IMR-90 (cell line): ENCODE data around the gene COL4A2. TPM values are rescaled to one million over a fixed set of nuclear protein-coding genes. Genes with fewer than 3 reads are reported as not detected.

Source experiments
- ATAC-seq: fragments of 200-7000 bp; cut with Tn5 transposase; 2 replicates; pipeline ENCODE4 v1.9.1; 2020; ENCODE audit warnings: low read depth, mild to moderate bottlenecking, moderate library complexity
- BruUV-seq: library from RNA; stranded (reverse); fragments of 400-500 nt; replicated peaks from 2 replicates; lab custom pipeline; 2021; lab: Mats Ljungman, UMichigan
- CTCF ChIA-PET: fragments of 300-600 bp; formaldehyde crosslinking; extraction: SDS; loops from one replicate; lab custom pipeline; 2021; ENCODE audit warnings: antibody characterized with exemption; lab: Yijun Ruan, JAX
- POLR2A ChIA-PET: fragments of 300-600 bp; sonication (Branson Sonifier 250); formaldehyde crosslinking; loops from one replicate; lab custom pipeline; 2022; ENCODE audit warnings: antibody characterized with exemption; ENCODE audit not compliant: unreplicated experiment; lab: Charles Lee
- DNase-seq: peaks from one replicate; pipeline ENCODE4 v3.0.0; 2013
- H2AFZ ChIP-seq: replicated peaks from 2 replicates; pipeline ENCODE3; 2013; ENCODE audit warnings: low read length, mild to moderate bottlenecking; ENCODE audit not compliant: poor library complexity
- H2AK5ac ChIP-seq: 2 replicates; pipeline ENCODE4 v1.6.1; 2013; ENCODE audit warnings: low read depth, low read length, inconsistent platforms
- H2AK9ac ChIP-seq: replicated peaks from 2 replicates; pipeline ENCODE3; 2013; ENCODE audit warnings: mild to moderate bottlenecking, low read depth, low read length, moderate library complexity; ENCODE audit not compliant: poor library complexity
- H2BK120ac ChIP-seq: 2 replicates; pipeline ENCODE4 v1.6.1; 2013; ENCODE audit warnings: low read depth, low read length, inconsistent platforms
- H2BK15ac ChIP-seq: 3 replicates; pipeline ENCODE4 v1.6.1; 2013; ENCODE audit warnings: low read depth, low read length, inconsistent platforms
- H2BK20ac ChIP-seq: 2 replicates; pipeline ENCODE4 v1.6.1; 2013; ENCODE audit warnings: low read depth, mild to moderate bottlenecking, inconsistent platforms, low read length, moderate library complexity
- H2BK5ac ChIP-seq: 2 replicates; pipeline ENCODE4 v1.6.1; 2013; ENCODE audit warnings: mild to moderate bottlenecking, low read depth, low read length, inconsistent platforms; ENCODE audit not compliant: poor library complexity, severe bottlenecking
- H3K14ac ChIP-seq: replicated peaks from 2 replicates; pipeline ENCODE4 v1.6.1; 2013; ENCODE audit warnings: low read depth, low read length, inconsistent platforms
- H3K18ac ChIP-seq: 2 replicates; pipeline ENCODE4 v1.6.1; 2013; ENCODE audit warnings: low read depth, low read length, control low read depth
- H3K23ac ChIP-seq: 2 replicates; pipeline ENCODE4 v1.6.1; 2013; ENCODE audit warnings: low read depth, low read length, inconsistent platforms
- H3K27ac ChIP-seq: 2 replicates; pipeline ENCODE4 v1.5.1; 2013; ENCODE audit warnings: mild to moderate bottlenecking, control low read depth, low read length; ENCODE audit not compliant: insufficient read depth
- H3K27me3 ChIP-seq: 2 replicates; pipeline ENCODE4 v1.6.1; 2013; ENCODE audit warnings: low read length; ENCODE audit not compliant: control insufficient read depth, insufficient read depth
- H3K36me3 ChIP-seq: 2 replicates; pipeline ENCODE4 v1.6.1; 2013; ENCODE audit warnings: low read length, mixed read lengths; ENCODE audit not compliant: control insufficient read depth, insufficient read depth
- H3K4ac ChIP-seq: 2 replicates; pipeline ENCODE4 v1.6.1; 2013; ENCODE audit warnings: low read depth, low read length, inconsistent platforms
- H3K4me1 ChIP-seq: 2 replicates; pipeline ENCODE4 v1.6.1; 2013; ENCODE audit warnings: low read length, mixed read lengths; ENCODE audit not compliant: control insufficient read depth, insufficient read depth
- H3K4me2 ChIP-seq: 2 replicates; pipeline ENCODE4 v1.6.1; 2013; ENCODE audit warnings: low read depth, mild to moderate bottlenecking, control low read depth, low read length, moderate library complexity
- H3K4me3 ChIP-seq: 2 replicates; pipeline ENCODE4 v1.5.1; 2013; ENCODE audit warnings: low read depth, mild to moderate bottlenecking, control low read depth, low read length, moderate library complexity; ENCODE audit not compliant: insufficient read depth
- H3K56ac ChIP-seq: 2 replicates; pipeline ENCODE4 v1.6.1; 2013; ENCODE audit warnings: low read length, inconsistent platforms; ENCODE audit not compliant: insufficient read depth; ENCODE audit errors: extremely low read depth
- H3K79me1 ChIP-seq, 2 experiments: 2 replicates each; pipeline ENCODE4 v1.6.1; 2013; ENCODE audit warnings: low read length in 2 of 2, inconsistent platforms in 1 of 2, low read depth in 1 of 2
- H3K9ac ChIP-seq: 2 replicates; pipeline ENCODE4 v1.6.1; 2013; ENCODE audit warnings: low read depth, low read length, control low read depth
- H3K9me1 ChIP-seq: 2 replicates; pipeline ENCODE4 v1.6.1; 2013; ENCODE audit warnings: low read length, inconsistent platforms; ENCODE audit not compliant: insufficient read depth
- H3K9me3 ChIP-seq: 2 replicates; pipeline ENCODE4 v1.6.1; 2013; ENCODE audit warnings: low read length; ENCODE audit not compliant: control insufficient read depth, insufficient read depth
- H4K20me1 ChIP-seq: 2 replicates; pipeline ENCODE4 v1.6.1; 2013; ENCODE audit warnings: low read length, inconsistent platforms; ENCODE audit not compliant: insufficient read depth
- H4K5ac ChIP-seq: 2 replicates; pipeline ENCODE4 v1.6.1; 2013; ENCODE audit warnings: mild to moderate bottlenecking, low read depth, low read length, control low read depth
- H4K8ac ChIP-seq, 2 experiments: 2 replicates each; pipeline ENCODE4 v1.6.1; 2013; ENCODE audit warnings: low read depth in 2 of 2, low read length in 2 of 2, control low read depth in 1 of 2, inconsistent platforms in 1 of 2
- H4K91ac ChIP-seq: 2 replicates; pipeline ENCODE4 v1.6.1; 2013; ENCODE audit warnings: low read depth, low read length, inconsistent platforms; ENCODE audit not compliant: insufficient read depth
- BHLHE40 ChIP-seq: fragments of 150-350 bp; IDR thresholded peaks from 2 replicates; pipeline ENCODE4 v1.6.1; 2016; ENCODE audit warnings: mild to moderate bottlenecking, low read depth, low read length
- CEBPB ChIP-seq: IDR thresholded peaks from 2 replicates; pipeline ENCODE4 v1.6.1; 2012; ENCODE audit warnings: low read depth, low read length, improper control_type of control experiment
- CHD1 ChIP-seq: IDR thresholded peaks from 2 replicates; pipeline ENCODE4 v1.6.1; 2012; ENCODE audit warnings: low read depth, low read length, improper control_type of control experiment
- FOS ChIP-seq: fragments of 150-350 bp; IDR thresholded peaks from 2 replicates; pipeline ENCODE4 v1.6.1; 2016; ENCODE audit warnings: low read depth, low read length
- MAFK ChIP-seq: IDR thresholded peaks from 2 replicates; pipeline ENCODE4 v1.6.1; 2012; ENCODE audit warnings: low read depth, low read length, improper control_type of control experiment
- MAZ ChIP-seq: IDR thresholded peaks from 2 replicates; pipeline ENCODE4 v1.6.1; 2012; ENCODE audit warnings: low read depth, mild to moderate bottlenecking, low read length, improper control_type of control experiment, moderate library complexity, borderline replicate concordance
- MXI1 ChIP-seq: IDR thresholded peaks from 2 replicates; pipeline ENCODE4 v1.6.1; 2012; ENCODE audit warnings: low read depth, mild to moderate bottlenecking, low read length, moderate library complexity, borderline replicate concordance
- NFE2L2 ChIP-seq: fragments of 150-350 bp; IDR thresholded peaks from 2 replicates; pipeline ENCODE4 v1.6.1; 2016; ENCODE audit warnings: low read depth, mild to moderate bottlenecking, low read length
- RAD21 ChIP-seq: IDR thresholded peaks from 2 replicates; pipeline ENCODE4 v1.6.1; 2012; ENCODE audit warnings: low read length, improper control_type of control experiment
- RFX5 ChIP-seq: IDR thresholded peaks from 2 replicates; pipeline ENCODE4 v1.8.0; 2012; ENCODE audit warnings: low read depth, mild to moderate bottlenecking, low read length, moderate library complexity
- SMC3 ChIP-seq: fragments of 150-350 bp; IDR thresholded peaks from 2 replicates; pipeline ENCODE4 v1.6.1; 2016; ENCODE audit warnings: low read depth, mild to moderate bottlenecking, antibody characterized with exemption, low read length, moderate library complexity
- WGBS, 2 experiments: methylation state at CpG; one replicate each; pipeline versions ENCODE4 v1.1.5 to v1.1.7; 2013; ENCODE audit warnings: missing lambda C conversion rate in 2 of 2; ENCODE audit not compliant: insufficient read length in 1 of 2; ENCODE audit errors: extremely low coverage in 2 of 2; 5-methylcytosine and 5-hydroxymethylcytosine counted together
- dilution Hi-C: fragments of 300-500 bp; cut with HindIII; formaldehyde crosslinking; loops from one replicate; pipeline ENCODE4 v1.14.3; 2018; ENCODE audit warnings: low sequenced_read_pairs; ENCODE audit not compliant: unreplicated experiment
- in situ Hi-C: fragments of 300-500 bp; cut with MboI; formaldehyde crosslinking; loops from 3 replicates; pipeline ENCODE4 v1.14.3; 2019; ENCODE audit warnings: low sequenced_read_pairs, inconsistent platforms, mixed read lengths
- intact Hi-C: fragments of 100-400 bp; cut with micrococcal nuclease; formaldehyde crosslinking; loops from 2 replicates; pipeline ENCODE4 v1.10.0; 2022
- polyA plus RNA-seq, 3 experiments: library from polyadenylated mRNA; depleted of rRNA; stranded (reverse); fragments of >200 nt; gene quantifications; 2 replicates each; pipeline ENCODE4 v1.2.3, GENCODE V29; 2012; ENCODE audit warnings: low replicate concordance in 1 of 3
- total RNA-seq: library from RNA; depleted of rRNA; stranded (reverse); fragments of >200 nt; gene quantifications from 2 replicates; pipeline ENCODE4 v1.2.3, GENCODE V29; 2012
- TF ChIP-seq, protein P1 (sequence below): fragments of 150-350 bp; IDR thresholded peaks from 2 replicates; pipeline ENCODE4 v1.6.1; 2017; ENCODE audit warnings: mild to moderate bottlenecking, antibody characterized with exemption, low read length, low read depth
- TF ChIP-seq, protein P2 (sequence below): conservative IDR thresholded peaks from 2 replicates; pipeline ENCODE4 v1.5.1; 2012; ENCODE audit warnings: mild to moderate bottlenecking, low read depth, low read length, improper control_type of control experiment

The COL4A2 gene
- total and polyA plus RNA-seq, 2 of the 4 experiments (the other 2 are of a cell fraction) = 90.7 to 457 TPM

DNA sequence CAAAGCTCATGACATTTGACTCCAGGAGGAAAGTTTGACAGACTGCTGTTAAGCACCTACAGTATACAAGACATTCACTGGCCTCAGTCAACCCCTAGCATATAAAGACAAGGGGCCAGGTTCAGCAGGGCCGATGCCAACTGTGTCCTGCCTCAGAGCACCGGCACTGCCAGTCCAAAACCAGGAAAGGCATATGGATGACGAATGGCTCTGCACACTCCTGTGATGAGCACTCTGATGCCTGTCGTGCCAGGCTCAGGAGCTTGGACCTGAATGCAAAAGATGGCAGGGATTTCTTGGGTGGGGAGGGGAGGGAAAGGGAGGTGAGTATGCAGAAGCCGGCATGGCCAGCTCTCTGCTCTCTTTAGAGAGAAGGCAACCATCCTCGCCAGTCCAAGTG is 39.0 kb upstream of the COL4A2 start:
- dilution Hi-C loops (no loop called here), in situ Hi-C loops (no loop called here), intact Hi-C loops (no loop called here)
- Histone ChIP-seq H3K4ac (no peak overlapping the region), H3K14ac (no peak overlapping the region), H3K27ac (no peak overlapping the region; the same call in 1 of the 2 replicates), H4K5ac (no peak overlapping the region), H2BK20ac (no peak overlapping the region), H2BK120ac (no peak overlapping the region), H3K79me1 (peaks cover 34 to 91% of the 10 kb centered on the region in 2 experiments), H3K4me3 (no peak overlapping the region), H2BK15ac (no peak overlapping the region), H3K27me3 (no peaks in the 10 kb centered on the region), H4K8ac (no peak overlapping the region), H4K20me1 (peaks cover 92% of the 10 kb centered on the region), H3K36me3 (peaks cover 47% of the 10 kb centered on the region), H3K9me3 (no peaks in the 10 kb centered on the region), H2AFZ (no peak overlapping the region), H2BK5ac (no peak overlapping the region), H2AK9ac (no peak overlapping the region), H3K4me2 (no peak overlapping the region), H2AK5ac (no peak overlapping the region), H4K91ac (no peak overlapping the region), H3K9me1 (peaks cover 62% of the 10 kb centered on the region), H3K4me1 (peaks cover 31% of the 10 kb centered on the region), H3K23ac (no peak overlapping the region), H3K56ac (no peak overlapping the region), H3K9ac (no peak overlapping the region), H3K18ac (no peak overlapping the region)
- POLR2A ChIA-PET = no interaction called here
- 78% methylated on average over 5 of the region's 6 CpGs; no CpG with 5 or more reads in 1 of the 2 experiments for WGBS, 2 experiments
- TF ChIP-seq, protein P1, sequence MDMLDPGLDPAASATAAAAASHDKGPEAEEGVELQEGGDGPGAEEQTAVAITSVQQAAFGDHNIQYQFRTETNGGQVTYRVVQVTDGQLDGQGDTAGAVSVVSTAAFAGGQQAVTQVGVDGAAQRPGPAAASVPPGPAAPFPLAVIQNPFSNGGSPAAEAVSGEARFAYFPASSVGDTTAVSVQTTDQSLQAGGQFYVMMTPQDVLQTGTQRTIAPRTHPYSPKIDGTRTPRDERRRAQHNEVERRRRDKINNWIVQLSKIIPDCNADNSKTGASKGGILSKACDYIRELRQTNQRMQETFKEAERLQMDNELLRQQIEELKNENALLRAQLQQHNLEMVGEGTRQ = no peak
- TF ChIP-seq CHD1 (no peak), BHLHE40 (no peak), NFE2L2 (no peak), FOS (no peak), MAFK (no peak), MAZ (no peak), SMC3 (no peak), MXI1 (no peak), RAD21 (no peak), RFX5 (no peak), CEBPB (no peak)
- TF ChIP-seq, protein P2, sequence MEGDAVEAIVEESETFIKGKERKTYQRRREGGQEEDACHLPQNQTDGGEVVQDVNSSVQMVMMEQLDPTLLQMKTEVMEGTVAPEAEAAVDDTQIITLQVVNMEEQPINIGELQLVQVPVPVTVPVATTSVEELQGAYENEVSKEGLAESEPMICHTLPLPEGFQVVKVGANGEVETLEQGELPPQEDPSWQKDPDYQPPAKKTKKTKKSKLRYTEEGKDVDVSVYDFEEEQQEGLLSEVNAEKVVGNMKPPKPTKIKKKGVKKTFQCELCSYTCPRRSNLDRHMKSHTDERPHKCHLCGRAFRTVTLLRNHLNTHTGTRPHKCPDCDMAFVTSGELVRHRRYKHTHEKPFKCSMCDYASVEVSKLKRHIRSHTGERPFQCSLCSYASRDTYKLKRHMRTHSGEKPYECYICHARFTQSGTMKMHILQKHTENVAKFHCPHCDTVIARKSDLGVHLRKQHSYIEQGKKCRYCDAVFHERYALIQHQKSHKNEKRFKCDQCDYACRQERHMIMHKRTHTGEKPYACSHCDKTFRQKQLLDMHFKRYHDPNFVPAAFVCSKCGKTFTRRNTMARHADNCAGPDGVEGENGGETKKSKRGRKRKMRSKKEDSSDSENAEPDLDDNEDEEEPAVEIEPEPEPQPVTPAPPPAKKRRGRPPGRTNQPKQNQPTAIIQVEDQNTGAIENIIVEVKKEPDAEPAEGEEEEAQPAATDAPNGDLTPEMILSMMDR = no peak
- DNase-seq (no peak), ATAC-seq (no peak)
- CTCF ChIA-PET = interaction anchor here (1.0 kb wide), 1 partner anchor 33 kb away, joined by 3 read pairs; no protein-coding TSS in a partner anchor
- BruUV-seq = no TSS peak
